GM12878 (cell line): ENCODE measurements around the gene SAPCD2. TPM values are rescaled to one million over a fixed set of nuclear protein-coding genes. Genes with fewer than 3 reads are reported as not detected.

Experiments
- ASH2L ChIP-seq: fragments of 300-600, 200-600 bp; sonication (generic); IDR thresholded peaks from 2 replicates; pipeline ENCODE4 v1.6.1; 2017; ENCODE audit warnings: low read depth, mild to moderate bottlenecking, borderline replicate concordance
- ATF7 ChIP-seq: fragments of 450-650 bp; IDR thresholded peaks from 2 replicates; pipeline ENCODE4 v1.6.1; 2016; ENCODE audit warnings: low read depth, mild to moderate bottlenecking
- ELK1 ChIP-seq: IDR thresholded peaks from 2 replicates; pipeline ENCODE4 v1.6.1; 2012; ENCODE audit warnings: low read depth, low read length, improper control_type of control experiment
- EP300 ChIP-seq, 2 experiments: fragments of 150-350 bp in 1 of 2; IDR thresholded peaks; 2 replicates each; pipeline ENCODE4 v1.6.1; 2011 to 2012; ENCODE audit warnings: low read depth in 2 of 2, low read length in 2 of 2, borderline replicate concordance in 1 of 2, improper control_type of control experiment in 1 of 2, inconsistent platforms in 1 of 2; ENCODE audit not compliant: control insufficient read depth in 1 of 2
- FOXM1 ChIP-seq: IDR thresholded peaks from 2 replicates; pipeline ENCODE4 v1.6.1; 2012; ENCODE audit warnings: low read depth, mild to moderate bottlenecking, inconsistent platforms, low read length, moderate library complexity
- GABPA ChIP-seq: IDR thresholded peaks from 2 replicates; pipeline ENCODE4 v1.6.1; 2014; ENCODE audit warnings: antibody characterized with exemption, low read depth, mild to moderate bottlenecking, inconsistent platforms
- HDAC2 ChIP-seq: fragments of 200-600 bp; sonication (generic); IDR thresholded peaks from 2 replicates; pipeline ENCODE4 v1.6.1; 2017
- JUND ChIP-seq: IDR thresholded peaks from 2 replicates; pipeline ENCODE4 v1.6.1; 2012; ENCODE audit warnings: low read depth, mild to moderate bottlenecking, low read length, improper control_type of control experiment, moderate library complexity
- MTA3 ChIP-seq: IDR thresholded peaks from 2 replicates; pipeline ENCODE4 v1.6.1; 2012; ENCODE audit warnings: low read length, inconsistent platforms, borderline replicate concordance
- MXI1 ChIP-seq: fragments of 150-350 bp; IDR thresholded peaks from 2 replicates; pipeline ENCODE4 v1.6.1; 2011; ENCODE audit warnings: low read depth, mild to moderate bottlenecking, inconsistent platforms, low read length, improper control_type of control experiment
- NKRF ChIP-seq: fragments of 450-650 bp; conservative IDR thresholded peaks from 2 replicates; pipeline ENCODE4 v1.6.1; 2017; ENCODE audit warnings: mild to moderate bottlenecking, moderate library complexity
- NR2F1 ChIP-seq: fragments of 450-650 bp; conservative IDR thresholded peaks from 2 replicates; pipeline ENCODE4 v1.6.1; 2017; ENCODE audit warnings: mild to moderate bottlenecking
- PBX3 ChIP-seq: IDR thresholded peaks from 2 replicates; pipeline ENCODE4 v1.6.1; 2011; ENCODE audit warnings: mild to moderate bottlenecking, low read depth, low read length, moderate library complexity; ENCODE audit not compliant: insufficient replicate concordance
- PKNOX1 ChIP-seq: fragments of 450-650 bp; IDR thresholded peaks from 2 replicates; pipeline ENCODE4 v1.6.1; 2016; ENCODE audit warnings: mild to moderate bottlenecking
- RB1 ChIP-seq: fragments of 450-650 bp; formaldehyde crosslinking; IDR thresholded peaks from 2 replicates; pipeline ENCODE4 v1.6.1; 2017; ENCODE audit warnings: mild to moderate bottlenecking, borderline replicate concordance
- RFX5 ChIP-seq: IDR thresholded peaks from 2 replicates; pipeline ENCODE4 v1.6.1; 2011; ENCODE audit warnings: low read depth, low read length, improper control_type of control experiment
- SMAD5 ChIP-seq: IDR thresholded peaks from 2 replicates; pipeline ENCODE4 v1.6.1; 2016; ENCODE audit warnings: antibody characterized with exemption, low read depth
- TAF1 ChIP-seq: IDR thresholded peaks from 2 replicates; pipeline ENCODE4 v1.6.1; 2011; ENCODE audit warnings: mild to moderate bottlenecking, low read depth, low read length, borderline replicate concordance
- TBL1XR1 ChIP-seq: IDR thresholded peaks from 2 replicates; pipeline ENCODE4 v1.6.1; 2012; ENCODE audit warnings: low read depth, low read length, improper control_type of control experiment
- TCF7 ChIP-seq: IDR thresholded peaks from 2 replicates; pipeline ENCODE4 v1.6.1; 2014; ENCODE audit warnings: antibody characterized with exemption, borderline replicate concordance
- ZSCAN29 ChIP-seq: fragments of 450-650 bp; IDR thresholded peaks from 2 replicates; pipeline ENCODE4 v1.6.1; 2017; ENCODE audit warnings: mild to moderate bottlenecking, moderate library complexity
- ZZZ3 ChIP-seq: IDR thresholded peaks from 2 replicates; pipeline ENCODE4 v1.6.1; 2011; ENCODE audit warnings: low read depth; ENCODE audit not compliant: control insufficient read depth, insufficient read length
- polyA plus RNA-seq, 11 experiments: library from polyadenylated mRNA; depleted of rRNA in 4 of 11; unstranded in 6 of 11; stranded (reverse) in 5 of 11; fragments of >200 nt; fragmentation: Nextera tagmentation in 4 of 11; fragmentation: Illumina TruSeq in 1 of 11; extraction: Ambion mirVana in 4 of 11; extraction: Trizol in 1 of 11; gene quantifications; 1 replicate in 1 of 11; 2 replicates in 10 of 11; pipeline versions ENCODE4 v1.2.1 to v1.2.3, GENCODE V29; 2011 to 2016; ENCODE audit warnings: inconsistent platforms in 2 of 11, missing spikeins in 2 of 11, low read depth in 1 of 11
- total RNA-seq, 4 experiments: library from RNA; depleted of rRNA in 3 of 4; stranded (reverse); fragments of >200 nt in 3 of 4; fragmentation: Illumina TruSeq in 1 of 4; extraction: Trizol in 1 of 4; gene quantifications; 2 replicates each; pipeline versions ENCODE4 v1.2.1 to v1.2.3, GENCODE V29; 2013 to 2021

Gene SAPCD2
- total and polyA plus RNA-seq, 10 of the 15 experiments (the other 5 are each of a cell fraction or from before 2014, with no cell fraction given), result 1.6 to 35.2 (median 7.2) TPM

- TF ChIP-seq PKNOX1 (no peak), RFX5 (no peak), TBL1XR1 (no peak), NR2F1 (peak; percentile 62), EP300 (IDR thresholded peaks at IDR 0.05; ENCODE audit: borderline replicate concordance in 1 of 2, control insufficient read depth in 1 of 2, low read depth in 2 of 2, low read length in 2 of 2) (no peak), JUND (no peak), GABPA (no peak), ASH2L (no peak), SMAD5 (no peak), TAF1 (no peak), ATF7 (no peak), HDAC2 (no peak), PBX3 (no peak), FOXM1 (no peak), RB1 (peak; percentile 20; the same call in 1 of the 2 replicates), ZZZ3 (no peak), MXI1 (peak; percentile 72), ELK1 (no peak), ZSCAN29 (peak; percentile 72), NKRF (no peak; the same call in none of the 2 replicates), MTA3 (no peak), TCF7 (no peak)
Measured at GRCh38 chr9:137077010-137077747, 6.8 kb upstream of the SAPCD2 start, which contains the start of gene UAP1L1 (continued).
